Progenitor cell of endocrine pancreas (in vitro differentiated cells): Measurements from ENCODE around the gene UBE2B. TPM values are rescaled to one million over a fixed set of nuclear protein-coding genes. Genes with fewer than 3 reads are reported as not detected.

ENCODE experiments used
- DNase-seq: peaks from one replicate; pipeline ENCODE4 v3.0.0; 2021; ENCODE audit warnings: low spot score; ENCODE audit not compliant: unreplicated experiment
- H3K27ac Mint-ChIP-seq: 2 replicates; pipeline ENCODE4 v1.8.0; 2021; ENCODE audit warnings: mild to moderate bottlenecking, moderate library complexity, mixed read lengths
- H3K27me3 Mint-ChIP-seq: 2 replicates; pipeline ENCODE4 v1.8.0; 2021; ENCODE audit warnings: mixed read lengths
- H3K36me3 Mint-ChIP-seq: 2 replicates; pipeline ENCODE4 v1.8.0; 2022; ENCODE audit warnings: mixed read lengths; ENCODE audit not compliant: insufficient read depth
- H3K4me1 Mint-ChIP-seq: 2 replicates; pipeline ENCODE4 v1.8.0; 2021; ENCODE audit warnings: low read depth, mixed read lengths
- H3K4me3 Mint-ChIP-seq: 2 replicates; pipeline ENCODE4 v1.8.0; 2021; ENCODE audit warnings: low read depth, mild to moderate bottlenecking, moderate library complexity, mixed read lengths
- H3K9me3 Mint-ChIP-seq: 2 replicates; pipeline ENCODE4 v1.8.0; 2021; ENCODE audit warnings: low read depth, mixed read lengths
- total RNA-seq: library from RNA; stranded (reverse); gene quantifications from 2 replicates; pipeline ENCODE4 v1.2.1, GENCODE V29; 2021
- TF ChIP-seq, protein P1 (sequence below): fragments of 200-600 bp; sonication (generic); IDR thresholded peaks from one replicate; pipeline ENCODE4 v1.5.0; 2021; ENCODE audit warnings: antibody characterized with exemption, mild to moderate bottlenecking; ENCODE audit not compliant: unreplicated experiment

The UBE2B gene
- total RNA-seq, 1 donor from 2014 or later = 81.3 TPM

DNA sequence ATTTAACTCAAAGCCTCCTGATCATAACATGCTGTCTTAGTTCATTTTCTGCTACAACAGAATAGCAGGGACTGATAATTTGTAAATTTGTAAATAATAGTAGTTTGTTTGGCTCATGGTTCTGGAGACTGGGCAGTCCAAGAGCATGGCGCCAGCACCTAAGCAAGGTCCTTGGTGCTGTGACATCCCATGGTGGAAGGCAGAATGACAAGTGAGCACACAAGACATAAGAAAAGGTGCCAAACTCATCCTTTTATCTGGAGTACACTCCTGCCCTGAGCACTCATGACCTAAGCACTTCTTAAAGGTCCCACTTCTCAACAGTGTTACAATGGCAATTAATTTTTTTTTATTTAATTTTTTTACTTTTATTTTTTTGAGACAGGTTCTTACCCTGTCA is 16.1 kb downstream of the UBE2B start:
- TF ChIP-seq, protein P1, sequence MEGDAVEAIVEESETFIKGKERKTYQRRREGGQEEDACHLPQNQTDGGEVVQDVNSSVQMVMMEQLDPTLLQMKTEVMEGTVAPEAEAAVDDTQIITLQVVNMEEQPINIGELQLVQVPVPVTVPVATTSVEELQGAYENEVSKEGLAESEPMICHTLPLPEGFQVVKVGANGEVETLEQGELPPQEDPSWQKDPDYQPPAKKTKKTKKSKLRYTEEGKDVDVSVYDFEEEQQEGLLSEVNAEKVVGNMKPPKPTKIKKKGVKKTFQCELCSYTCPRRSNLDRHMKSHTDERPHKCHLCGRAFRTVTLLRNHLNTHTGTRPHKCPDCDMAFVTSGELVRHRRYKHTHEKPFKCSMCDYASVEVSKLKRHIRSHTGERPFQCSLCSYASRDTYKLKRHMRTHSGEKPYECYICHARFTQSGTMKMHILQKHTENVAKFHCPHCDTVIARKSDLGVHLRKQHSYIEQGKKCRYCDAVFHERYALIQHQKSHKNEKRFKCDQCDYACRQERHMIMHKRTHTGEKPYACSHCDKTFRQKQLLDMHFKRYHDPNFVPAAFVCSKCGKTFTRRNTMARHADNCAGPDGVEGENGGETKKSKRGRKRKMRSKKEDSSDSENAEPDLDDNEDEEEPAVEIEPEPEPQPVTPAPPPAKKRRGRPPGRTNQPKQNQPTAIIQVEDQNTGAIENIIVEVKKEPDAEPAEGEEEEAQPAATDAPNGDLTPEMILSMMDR = no peak
- Mint-ChIP-seq H3K9me3 (no peaks in the 10 kb centered on the region), H3K4me1 (no peaks in the 10 kb centered on the region), H3K27ac (no peak overlapping the region), H3K27me3 (no peaks in the 10 kb centered on the region), H3K36me3 (peaks cover 29% of the 10 kb centered on the region), H3K4me3 (no peak overlapping the region)
- no peak for DNase-seq

DNA sequence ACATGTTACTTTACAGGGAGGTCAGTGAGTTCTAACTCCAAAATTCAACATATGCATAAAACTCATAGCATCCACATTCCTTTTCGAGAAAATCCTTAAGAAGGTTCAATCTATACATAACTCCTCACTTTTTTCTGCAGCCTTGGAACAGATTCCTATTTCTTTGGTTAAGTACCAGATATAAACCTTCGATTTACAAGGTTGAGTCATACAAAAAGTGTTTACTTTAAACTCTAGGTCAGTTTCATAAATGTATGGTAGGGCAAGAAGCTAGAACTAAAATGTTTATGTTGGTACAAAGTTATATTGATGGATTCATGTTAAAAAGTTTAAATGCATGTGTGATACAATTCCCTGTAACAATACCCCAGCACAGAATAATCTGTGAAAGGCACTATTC is 20.9 kb downstream of the UBE2B start:
- H3K4me3 Mint-ChIP-seq = no peak overlapping the region
- no peak overlapping the region for H3K27ac Mint-ChIP-seq
- TF ChIP-seq, protein P1 = no peak
- peaks cover 30% of the 10 kb centered on the region for H3K36me3 Mint-ChIP-seq
- H3K9me3 Mint-ChIP-seq = no peaks in the 10 kb centered on the region
- H3K27me3 Mint-ChIP-seq = no peaks in the 10 kb centered on the region
- DNase-seq = no peak
- H3K4me1 Mint-ChIP-seq = no peaks in the 10 kb centered on the region

DNA sequence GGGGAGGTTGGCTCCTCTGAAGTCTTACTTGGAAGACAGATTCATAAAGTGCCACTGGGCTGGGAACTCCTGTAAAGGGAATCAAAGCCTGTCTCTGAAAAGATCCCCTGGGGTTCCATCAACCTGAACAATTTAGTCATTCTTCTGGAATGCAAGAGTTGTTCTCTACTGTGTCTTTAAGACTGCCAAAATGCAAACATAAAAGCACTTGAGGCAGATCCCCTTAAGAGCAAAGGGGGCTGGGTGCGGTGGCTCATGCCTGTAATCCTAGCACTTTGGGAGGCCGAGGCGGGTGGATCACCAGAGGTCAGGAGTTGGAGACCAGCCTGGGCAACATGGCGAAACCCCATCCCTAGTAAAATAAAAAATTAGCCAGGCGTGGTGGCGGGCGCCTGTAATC is 23.6 kb downstream of the UBE2B start:
- Mint-ChIP-seq H3K27ac (no peak overlapping the region), H3K36me3 (peaks cover 27% of the 10 kb centered on the region), H3K9me3 (no peaks in the 10 kb centered on the region), H3K4me3 (no peak overlapping the region), H3K27me3 (no peaks in the 10 kb centered on the region), H3K4me1 (no peaks in the 10 kb centered on the region)
- TF ChIP-seq, protein P1 = no peak
- no peak for DNase-seq

DNA sequence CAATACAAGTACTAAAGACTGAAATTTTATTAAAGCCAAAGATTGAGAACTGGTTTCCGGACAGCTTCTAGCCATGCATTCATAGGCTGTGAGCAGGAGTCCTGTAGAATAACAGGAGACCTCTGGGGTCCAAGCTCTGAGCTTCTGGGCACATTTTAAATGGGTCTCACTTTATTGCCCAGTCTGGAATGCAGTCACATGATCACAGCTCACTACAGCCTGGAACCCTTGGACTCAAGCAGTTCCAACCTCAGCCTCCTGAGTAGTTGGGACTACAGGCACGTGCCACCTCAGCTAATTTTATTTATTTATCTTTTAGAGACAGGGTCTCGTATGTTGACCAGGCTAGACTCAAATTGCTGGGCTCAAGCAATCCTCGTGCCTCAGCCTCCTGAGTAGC is 24.9 kb downstream of the UBE2B start:
- Mint-ChIP-seq H3K36me3 (peaks cover 23% of the 10 kb centered on the region), H3K4me3 (no peak overlapping the region), H3K27me3 (no peaks in the 10 kb centered on the region), H3K9me3 (no peaks in the 10 kb centered on the region), H3K4me1 (no peaks in the 10 kb centered on the region), H3K27ac (no peak overlapping the region)
- no peak for DNase-seq
- TF ChIP-seq, protein P1 = no peak

DNA sequence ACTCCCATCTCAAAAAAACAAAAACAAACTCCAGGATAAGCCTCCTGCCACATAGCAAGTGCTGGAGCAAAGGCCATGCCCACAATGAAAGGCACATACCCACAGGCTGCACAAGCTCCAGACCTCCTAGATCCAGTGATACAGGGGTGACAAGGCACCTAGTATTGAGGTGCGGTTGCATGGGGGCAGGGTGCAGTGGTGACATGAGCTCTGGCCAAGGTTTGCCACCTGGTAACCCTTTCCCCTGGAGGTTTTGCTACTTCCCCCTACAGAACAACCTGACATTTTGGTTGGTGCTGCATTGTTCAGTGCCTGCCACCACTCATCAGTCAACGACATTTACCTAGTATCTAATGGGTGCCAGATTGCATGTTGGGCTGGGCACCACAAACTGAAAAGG is 25.8 kb downstream of the UBE2B start:
- no peak overlapping the region for H3K4me3 Mint-ChIP-seq
- H3K27me3 Mint-ChIP-seq = no peaks in the 10 kb centered on the region
- TF ChIP-seq, protein P1 = no peak
- no peaks in the 10 kb centered on the region for H3K4me1 Mint-ChIP-seq
- no peaks in the 10 kb centered on the region for H3K9me3 Mint-ChIP-seq
- H3K27ac Mint-ChIP-seq = no peak overlapping the region
- peaks cover 21% of the 10 kb centered on the region for H3K36me3 Mint-ChIP-seq
- no peak for DNase-seq
